KMS-11 (cell line): ENCODE data around the gene SLC22A23.

ENCODE experiments used
- H2AFZ ChIP-seq: fragments of 200-600 bp; sonication (generic); 2 replicates; pipeline ENCODE4 v1.6.1; 2016; ENCODE audit warnings: antibody characterized with exemption, mixed run types, low read depth
- H3K27ac ChIP-seq: fragments of 200-600 bp; sonication (generic); 2 replicates; pipeline ENCODE4 v1.6.1; 2016; ENCODE audit warnings: mild to moderate bottlenecking, mixed run types
- H3K27me3 ChIP-seq: fragments of 200-600 bp; sonication (generic); 2 replicates; pipeline ENCODE4 v1.6.1; 2017; ENCODE audit warnings: mild to moderate bottlenecking, low read depth, mixed run types, moderate library complexity; ENCODE audit not compliant: insufficient read depth
- H3K36me3 ChIP-seq: fragments of 200-600 bp; sonication (generic); 2 replicates; pipeline ENCODE4 v1.6.1; 2017; ENCODE audit warnings: mild to moderate bottlenecking, mixed run types; ENCODE audit not compliant: insufficient read depth
- H3K4me1 ChIP-seq: fragments of 200-600 bp; sonication (generic); 2 replicates; pipeline ENCODE4 v1.6.1; 2016; ENCODE audit warnings: mild to moderate bottlenecking, low read depth, mixed run types; ENCODE audit not compliant: poor library complexity, severe bottlenecking
- H3K4me2 ChIP-seq: fragments of 200-600 bp; sonication (generic); 2 replicates; pipeline ENCODE4 v1.7.0; 2016; ENCODE audit warnings: mild to moderate bottlenecking, mixed run types
- H3K4me3 ChIP-seq: fragments of 200-600 bp; sonication (generic); IDR thresholded peaks from 2 replicates; pipeline ENCODE4 v1.6.1; 2017; ENCODE audit warnings: low read depth, low read length, mixed read lengths; ENCODE audit not compliant: insufficient read depth
- H3K79me2 ChIP-seq: fragments of 200-600 bp; sonication (generic); 2 replicates; pipeline ENCODE4 v1.6.1; 2016; ENCODE audit warnings: low read depth, mixed run types; ENCODE audit not compliant: insufficient read depth
- H3K9ac ChIP-seq: fragments of 200-600 bp; sonication (generic); 2 replicates; pipeline ENCODE4 v1.6.1; 2016; ENCODE audit warnings: mild to moderate bottlenecking, mixed run types
- H4K20me1 ChIP-seq: fragments of 200-600 bp; sonication (generic); 2 replicates; pipeline ENCODE4 v1.6.1; 2016; ENCODE audit warnings: mild to moderate bottlenecking, mixed run types; ENCODE audit not compliant: insufficient read depth
- CTCF ChIP-seq: fragments of 200-600 bp; sonication (generic); conservative IDR thresholded peaks from 2 replicates; pipeline ENCODE4 v1.6.1; 2017; ENCODE audit warnings: low read depth, mild to moderate bottlenecking, antibody characterized with exemption, low read length, moderate library complexity, mixed read lengths

Gene SLC22A23

DNA sequence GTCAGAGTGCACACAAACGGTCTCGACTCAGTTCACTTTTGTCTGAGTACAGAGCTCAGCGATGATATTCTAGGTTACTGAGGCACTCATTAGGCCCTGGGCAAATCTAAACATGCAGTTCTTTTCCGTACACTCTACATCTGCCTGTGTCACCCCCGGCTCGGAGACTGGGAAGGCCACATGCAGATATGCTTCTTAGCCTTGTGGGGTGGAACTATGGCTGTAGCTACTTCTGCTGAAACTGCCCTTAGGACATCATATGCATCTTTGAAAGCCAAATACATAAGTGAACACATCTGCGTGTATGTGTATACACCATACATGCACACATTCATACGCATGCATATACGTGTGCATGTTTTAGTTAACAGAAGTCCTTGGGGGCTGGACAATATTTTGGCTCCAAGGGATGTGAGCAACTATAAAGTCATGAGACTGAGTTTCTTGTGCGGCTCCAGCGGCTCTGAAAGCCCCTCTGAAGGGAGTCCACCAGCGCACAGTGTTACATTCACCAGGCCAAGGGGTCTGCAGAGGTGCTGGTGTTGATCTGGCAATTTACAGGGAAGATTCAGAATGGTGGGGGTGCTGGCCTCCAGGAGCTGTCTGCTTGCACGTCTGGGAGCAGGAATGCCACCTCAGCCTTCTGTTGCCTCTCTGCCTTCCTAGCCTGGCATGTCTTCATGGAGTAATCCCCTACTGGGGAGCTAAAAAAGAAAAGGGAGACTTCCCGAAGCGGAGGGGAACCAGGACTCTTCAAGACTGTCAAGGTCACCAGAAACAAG, 166.5 kb downstream of the SLC22A23 start:
- Histone ChIP-seq H2AFZ (no peak overlapping the region), H3K36me3 (no peaks in the 10 kb centered on the region), H3K4me1 (no peaks in the 10 kb centered on the region), H3K79me2 (no peaks in the 10 kb centered on the region), H3K4me3 (no peak overlapping the region), H3K27ac (no peak overlapping the region), H3K27me3 (no peaks in the 10 kb centered on the region), H3K9ac (no peak overlapping the region), H3K4me2 (no peak overlapping the region), H4K20me1 (no peaks in the 10 kb centered on the region)
- no peak for TF ChIP-seq CTCF

GRCh38 chr6:3289664-3290055, 167.2 kb downstream of the SLC22A23 start:
- TF ChIP-seq CTCF, result no peak

GRCh38 chr6:3288711-3289663, 167.9 kb downstream of the SLC22A23 start:
- Histone ChIP-seq H3K27ac (no peak overlapping the region), H3K9ac (no peak overlapping the region), H3K79me2 (no peaks in the 10 kb centered on the region), H3K36me3 (no peaks in the 10 kb centered on the region), H3K27me3 (no peaks in the 10 kb centered on the region), H3K4me2 (no peak overlapping the region), H3K4me1 (no peaks in the 10 kb centered on the region), H2AFZ (no peak overlapping the region), H4K20me1 (no peaks in the 10 kb centered on the region), H3K4me3 (no peak overlapping the region)
- no peak for TF ChIP-seq CTCF

More at GRCh38 chr6:3289664-3290055, 167.2 kb downstream of the SLC22A23 start:
- H3K79me2 ChIP-seq, result no peaks in the 10 kb centered on the region
- no peak overlapping the region for H3K4me2 ChIP-seq
- H3K27me3 ChIP-seq, result no peaks in the 10 kb centered on the region
- no peaks in the 10 kb centered on the region for H3K4me1 ChIP-seq
- H3K36me3 ChIP-seq, result no peaks in the 10 kb centered on the region
- H4K20me1 ChIP-seq, result no peaks in the 10 kb centered on the region
- H3K9ac ChIP-seq, result no peak overlapping the region
- no peak overlapping the region for H3K4me3 ChIP-seq
- H2AFZ ChIP-seq, result no peak overlapping the region
- no peak overlapping the region for H3K27ac ChIP-seq

- Histone ChIP-seq H3K36me3 (no peaks in the 10 kb centered on the region), H3K79me2 (no peaks in the 10 kb centered on the region), H3K4me1 (no peaks in the 10 kb centered on the region), H3K4me3 (no peak overlapping the region), H3K4me2 (no peak overlapping the region), H3K9ac (no peak overlapping the region), H2AFZ (no peak overlapping the region), H4K20me1 (no peaks in the 10 kb centered on the region), H3K27me3 (no peaks in the 10 kb centered on the region), H3K27ac (no peak overlapping the region)
- no peak for TF ChIP-seq CTCF
Observed at GRCh38 chr6:3287976-3288707, 168.7 kb downstream of the SLC22A23 start.
